AML-193 (cell line): ENCODE measurements around the gene NSD2.
A peak's percentile ranks its signal among the peaks of the same experiment; 100 is the strongest.
"Not testable (repeated sequence)": the region's sequence is repeated elsewhere in the genome, so short reads cannot be mapped to it uniquely, and the experiment has no call there.

Experiments
- DNase-seq, 2 experiments: peaks; one replicate each; lab custom pipeline; 2025; lab: John Stamatoyannopoulos, UW

Gene NSD2

GRCh38 chr4:1842339-1842895 is 28.8 kb upstream of the NSD2 start:
- no peak for DNase-seq

GRCh38 chr4:1842993-1843448 is 28.2 kb upstream of the NSD2 start:
- DNase-seq, result no peak

DNA sequence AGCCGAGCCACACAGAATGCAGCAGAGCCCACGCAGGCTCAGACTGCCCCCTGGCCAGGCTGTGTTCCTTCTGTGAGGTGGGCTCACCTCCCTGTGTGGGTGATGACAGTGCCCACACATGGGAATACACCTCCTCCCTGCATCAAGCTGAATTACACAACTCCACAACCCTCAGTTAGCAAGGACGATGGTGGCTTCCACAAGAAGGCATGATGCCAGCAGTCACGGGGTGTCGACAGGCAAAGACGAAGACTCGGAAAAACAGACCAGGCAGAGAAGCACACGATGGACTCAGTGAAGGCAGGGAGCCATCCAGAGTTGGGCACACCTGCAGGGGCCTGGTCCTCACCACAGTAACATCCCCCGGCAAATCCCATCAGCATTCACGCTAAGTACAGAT is 27.3 kb upstream of the NSD2 start:
- DNase-seq, result no peak

DNA sequence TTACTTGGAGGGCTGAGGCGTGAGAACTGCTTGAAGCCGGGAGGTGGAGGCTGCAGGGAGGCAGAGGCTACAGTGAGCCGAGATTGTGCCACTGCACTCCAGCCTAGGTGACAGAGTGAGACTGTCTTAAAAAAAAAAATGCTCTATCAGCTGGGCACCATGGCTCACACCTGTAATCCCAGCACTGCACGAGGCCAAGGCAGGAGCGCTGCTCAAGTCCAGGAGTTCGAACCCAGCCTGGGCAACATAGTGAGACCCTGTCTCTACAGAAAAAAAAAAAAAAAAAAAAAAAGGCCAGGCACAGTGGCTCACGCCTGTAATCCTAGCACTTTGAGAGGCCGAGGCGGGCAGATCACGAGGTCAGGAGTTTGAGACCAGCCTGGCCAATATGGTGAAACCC is 26.6 kb upstream of the NSD2 start:
- not testable (repeated sequence) for DNase-seq

GRCh38 chr4:1846580-1846979 is 24.6 kb upstream of the NSD2 start:
- DNase-seq, result no peak

GRCh38 chr4:1850276-1850675 is 20.9 kb upstream of the NSD2 start:
- DNase-seq, result no peak

DNA sequence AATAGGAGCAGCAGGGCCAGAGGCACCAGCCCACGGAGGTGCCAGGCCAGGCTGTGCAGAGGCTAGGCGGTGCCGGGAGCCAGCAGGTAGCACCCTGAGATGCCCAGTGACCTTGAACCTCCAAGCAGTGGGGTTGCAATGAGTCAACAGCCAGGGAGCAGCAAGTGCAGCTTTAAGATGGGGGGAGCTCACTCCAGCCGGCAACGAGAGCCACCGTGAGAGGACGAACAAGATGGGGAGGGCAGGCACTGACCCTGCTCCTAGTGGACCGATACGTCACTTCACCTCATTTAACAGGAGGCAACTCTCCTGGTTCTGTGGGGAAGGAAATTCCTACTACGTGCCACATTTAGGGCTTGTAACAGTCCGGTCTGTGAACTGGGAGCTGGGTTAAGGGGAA is 20.0 kb upstream of the NSD2 start:
- DNase-seq, result no peak

GRCh38 chr4:1851575-1852410 is 19.4 kb upstream of the NSD2 start:
- no peak for DNase-seq

DNA sequence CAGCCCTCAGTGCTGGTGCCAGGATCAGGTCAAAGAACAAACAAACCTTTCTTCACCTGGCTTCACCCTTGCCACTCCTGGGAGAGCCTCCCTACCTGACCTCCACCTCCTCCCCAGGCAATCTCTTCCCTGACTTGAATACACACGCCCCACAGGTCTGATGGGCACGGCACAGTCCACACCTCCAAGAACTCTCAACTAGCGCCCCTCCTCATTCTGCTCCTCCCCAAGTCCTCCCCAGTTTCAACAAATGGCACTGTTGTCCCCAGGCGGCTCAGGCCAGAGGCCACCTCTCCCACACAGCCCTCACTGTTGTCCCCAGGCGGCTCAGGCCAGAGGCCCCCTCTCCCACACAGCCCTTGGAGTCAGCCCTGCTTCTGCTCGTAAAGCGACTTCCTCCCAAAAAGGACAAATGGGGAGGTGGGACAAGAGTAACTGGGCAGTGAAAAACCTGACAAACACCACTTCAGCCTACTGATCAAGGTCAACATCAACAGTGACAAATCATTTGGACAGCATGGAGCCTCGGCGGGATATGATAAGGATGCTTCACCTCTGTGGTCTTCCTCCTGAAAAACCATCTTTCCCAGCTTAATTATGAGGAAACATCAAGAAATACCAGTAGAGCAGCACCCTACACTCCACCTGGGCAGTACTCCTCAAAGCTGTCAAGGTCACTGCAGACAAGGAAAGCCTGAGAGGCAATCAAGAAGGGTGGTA is 18.1 kb upstream of the NSD2 start:
- DNase-seq, result no peak

GRCh38 chr4:1854752-1855151 is 16.4 kb upstream of the NSD2 start:
- DNase-seq, result no peak

- no peak for DNase-seq
Measured at GRCh38 chr4:1855333-1856070, 15.7 kb upstream of the NSD2 start.

GRCh38 chr4:1856071-1856942 is 14.9 kb upstream of the NSD2 start, which contains the start of gene LETM1:
LETM1 (minus strand) TSS chr4:1856156; CDS start chr4:1855950, 206 bp downstream.
- peak; percentile 77 to 83 for DNase-seq

DNA sequence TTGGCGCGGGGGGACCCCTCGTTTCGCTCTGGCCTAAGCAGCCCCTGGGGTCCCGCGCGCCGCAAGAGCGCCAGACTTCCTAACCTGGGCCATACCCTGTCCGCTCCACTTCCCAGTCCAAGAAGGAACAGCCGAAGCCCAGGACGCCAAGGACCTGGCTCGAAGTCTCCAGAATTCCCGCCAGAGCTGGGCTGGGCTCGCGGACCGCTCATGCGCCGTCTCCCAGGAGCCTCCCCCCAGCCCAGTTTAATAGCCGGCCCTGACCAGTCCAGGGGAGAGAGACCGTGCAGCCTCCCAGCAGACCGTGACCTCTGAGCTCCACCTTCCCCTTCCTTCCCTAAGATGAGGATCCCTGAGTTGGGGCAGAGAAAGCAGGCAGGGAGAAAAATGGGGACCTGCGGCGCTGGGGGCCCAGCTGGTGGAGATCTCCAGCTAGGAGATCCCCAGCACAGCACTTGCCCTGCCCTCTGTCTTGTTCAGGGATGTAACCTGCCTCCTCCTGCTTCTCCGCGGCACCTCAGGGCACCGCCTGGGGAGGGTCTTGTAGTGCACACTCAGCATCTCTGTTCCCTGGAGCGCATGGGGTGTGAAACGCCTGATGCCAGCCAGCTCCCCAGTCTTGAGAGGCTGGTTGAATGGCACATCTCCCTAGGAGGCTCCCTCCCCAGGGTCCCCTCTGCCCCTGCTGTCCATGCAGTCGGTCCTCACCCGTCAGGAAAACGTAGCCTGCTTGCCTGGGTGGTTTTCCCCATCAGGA is 14.1 kb upstream of the NSD2 start:
- DNase-seq, result peak in 1 of 2 experiments; percentile 3

- DNase-seq, result no peak
Measured at GRCh38 chr4:1857931-1858330, 13.3 kb upstream of the NSD2 start.

- DNase-seq, result no peak
Measured at GRCh38 chr4:1859389-1859753, 11.8 kb upstream of the NSD2 start.

- DNase-seq, result no peak
Measured at GRCh38 chr4:1862055-1862911, 8.9 kb upstream of the NSD2 start.

GRCh38 chr4:1862961-1863296 is 8.3 kb upstream of the NSD2 start:
- DNase-seq, result no peak

DNA sequence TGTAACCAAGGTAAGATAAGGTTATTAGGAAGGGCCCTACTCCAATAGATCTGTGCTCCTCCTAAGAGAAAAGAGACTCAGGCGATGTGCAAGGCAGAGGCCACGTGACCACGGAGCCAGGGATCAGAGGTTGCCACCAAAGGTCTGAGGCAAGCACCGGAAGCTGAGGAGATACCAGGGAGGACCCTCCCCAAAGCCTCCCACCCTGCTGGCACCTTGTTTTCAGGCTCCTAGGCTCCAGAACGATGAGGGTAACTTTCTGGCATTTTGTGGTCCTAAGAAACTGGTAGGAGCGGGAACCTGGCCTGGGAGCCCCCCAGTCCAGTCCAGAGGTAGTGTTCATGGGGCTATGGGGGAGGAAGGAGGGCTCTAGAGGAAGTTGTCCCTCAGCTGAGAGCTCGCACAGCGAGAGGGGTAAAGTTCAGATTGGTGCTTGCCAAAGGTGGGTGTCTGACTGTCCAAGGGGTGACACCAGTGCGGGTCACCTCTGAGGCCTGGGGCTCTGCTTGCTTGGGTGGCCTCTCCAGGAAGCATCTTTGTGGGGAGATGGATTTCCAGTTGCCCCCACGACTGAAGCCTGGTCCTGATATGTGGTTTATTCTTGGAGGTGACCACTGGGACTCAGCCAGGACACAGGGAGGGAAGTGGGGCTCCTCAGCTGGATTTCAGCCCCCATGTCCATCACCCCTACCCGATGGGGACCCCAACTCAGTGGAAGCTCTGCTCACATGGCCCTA is 7.7 kb upstream of the NSD2 start:
- no peak for DNase-seq
